Activated naive CD8-positive, alpha-beta T cell treated with anti-CD3 and anti-CD28 coated beads, Interleukin-2, amount 50 U/mL, for 24 hours (primary cell): ENCODE data around the gene PRXL2A.
"Not testable (repeated sequence)": the region's sequence is repeated elsewhere in the genome, so short reads cannot be mapped to it uniquely, and the experiment has no call there.

ENCODE experiments used
- ATAC-seq: fragments of 150-1000 bp; cut with Tn5 transposase; one replicate; pipeline ENCODE4 v1.10.0; 2021
- DNase-seq: peaks from one replicate; pipeline ENCODE4 v3.0.0; 2021
- H3K27ac Mint-ChIP-seq: one replicate; pipeline ENCODE4 v1.8.0; 2021; ENCODE audit warnings: mild to moderate bottlenecking, mixed read lengths
- H3K27me3 Mint-ChIP-seq: one replicate; pipeline ENCODE4 v1.8.0; 2021; ENCODE audit warnings: mixed read lengths
- H3K36me3 Mint-ChIP-seq: one replicate; pipeline ENCODE4 v1.8.0; 2021; ENCODE audit warnings: low read depth, mixed read lengths
- H3K4me1 Mint-ChIP-seq: one replicate; pipeline ENCODE4 v1.8.0; 2021; ENCODE audit warnings: mixed read lengths
- H3K4me3 Mint-ChIP-seq: one replicate; pipeline ENCODE4 v1.8.0; 2021; ENCODE audit warnings: mild to moderate bottlenecking, moderate library complexity, mixed read lengths
- H3K9me3 Mint-ChIP-seq: one replicate; pipeline ENCODE4 v1.8.0; 2021; ENCODE audit warnings: mixed read lengths

The PRXL2A gene

GRCh38 chr10:80468806-80469421, 60.6 kb downstream of the PRXL2A start:
- peak overlapping the region; percentile 81 for H3K4me3 Mint-ChIP-seq
- H3K36me3 Mint-ChIP-seq = peaks cover 18% of the 10 kb centered on the region
- DNase-seq (no peak), ATAC-seq (no peak)
- peak overlapping the region; percentile 85 for H3K27ac Mint-ChIP-seq
- H3K4me1 Mint-ChIP-seq = peaks cover 98% of the 10 kb centered on the region
- H3K27me3 Mint-ChIP-seq = no peaks in the 10 kb centered on the region
- no peaks in the 10 kb centered on the region for H3K9me3 Mint-ChIP-seq

GRCh38 chr10:80470266-80470665, 61.9 kb downstream of the PRXL2A start:
- ATAC-seq = no peak
- Mint-ChIP-seq H3K27ac (peak overlapping the region; percentile 39), H3K4me3 (no peak overlapping the region), H3K9me3 (no peaks in the 10 kb centered on the region), H3K4me1 (peaks cover 97% of the 10 kb centered on the region), H3K27me3 (no peaks in the 10 kb centered on the region), H3K36me3 (peaks cover 26% of the 10 kb centered on the region)
- DNase-seq = no peak

DNA sequence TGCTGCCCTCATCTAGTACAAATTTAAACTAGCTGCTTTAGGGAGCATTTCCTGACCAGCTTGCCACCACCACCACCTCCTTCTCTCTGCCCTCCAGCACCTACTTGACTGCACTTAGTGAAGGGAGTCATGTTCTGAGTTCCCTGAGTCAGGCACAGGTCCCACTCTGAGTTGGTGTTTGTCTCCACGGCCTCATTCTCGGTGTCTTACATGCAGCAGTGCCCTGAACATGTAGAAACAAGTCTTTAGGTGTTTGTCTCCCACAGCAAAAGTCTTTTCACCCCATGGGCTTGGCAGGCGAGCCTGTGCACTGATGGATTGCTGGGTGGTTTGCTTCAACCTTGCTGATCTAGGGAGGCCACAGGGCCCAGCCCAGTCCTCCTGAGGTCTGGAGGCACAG, 62.6 kb downstream of the PRXL2A start:
- H3K4me1 Mint-ChIP-seq = peaks cover 95% of the 10 kb centered on the region
- no peak for DNase-seq
- no peaks in the 10 kb centered on the region for H3K27me3 Mint-ChIP-seq
- ATAC-seq = no peak
- H3K4me3 Mint-ChIP-seq = peak overlapping the region; percentile 20
- H3K9me3 Mint-ChIP-seq = no peaks in the 10 kb centered on the region
- H3K27ac Mint-ChIP-seq = peak overlapping the region; percentile 95
- H3K36me3 Mint-ChIP-seq = peaks cover 29% of the 10 kb centered on the region

GRCh38 chr10:80471715-80472233, 63.4 kb downstream of the PRXL2A start:
- no peaks in the 10 kb centered on the region for H3K27me3 Mint-ChIP-seq
- ATAC-seq (peak; percentile 39), DNase-seq (no peak)
- no peaks in the 10 kb centered on the region for H3K9me3 Mint-ChIP-seq
- peak overlapping the region; percentile 95 for H3K27ac Mint-ChIP-seq
- peak overlapping the region; percentile 41 for H3K4me3 Mint-ChIP-seq
- H3K36me3 Mint-ChIP-seq = peaks cover 29% of the 10 kb centered on the region
- H3K4me1 Mint-ChIP-seq = peaks cover 93% of the 10 kb centered on the region

DNA sequence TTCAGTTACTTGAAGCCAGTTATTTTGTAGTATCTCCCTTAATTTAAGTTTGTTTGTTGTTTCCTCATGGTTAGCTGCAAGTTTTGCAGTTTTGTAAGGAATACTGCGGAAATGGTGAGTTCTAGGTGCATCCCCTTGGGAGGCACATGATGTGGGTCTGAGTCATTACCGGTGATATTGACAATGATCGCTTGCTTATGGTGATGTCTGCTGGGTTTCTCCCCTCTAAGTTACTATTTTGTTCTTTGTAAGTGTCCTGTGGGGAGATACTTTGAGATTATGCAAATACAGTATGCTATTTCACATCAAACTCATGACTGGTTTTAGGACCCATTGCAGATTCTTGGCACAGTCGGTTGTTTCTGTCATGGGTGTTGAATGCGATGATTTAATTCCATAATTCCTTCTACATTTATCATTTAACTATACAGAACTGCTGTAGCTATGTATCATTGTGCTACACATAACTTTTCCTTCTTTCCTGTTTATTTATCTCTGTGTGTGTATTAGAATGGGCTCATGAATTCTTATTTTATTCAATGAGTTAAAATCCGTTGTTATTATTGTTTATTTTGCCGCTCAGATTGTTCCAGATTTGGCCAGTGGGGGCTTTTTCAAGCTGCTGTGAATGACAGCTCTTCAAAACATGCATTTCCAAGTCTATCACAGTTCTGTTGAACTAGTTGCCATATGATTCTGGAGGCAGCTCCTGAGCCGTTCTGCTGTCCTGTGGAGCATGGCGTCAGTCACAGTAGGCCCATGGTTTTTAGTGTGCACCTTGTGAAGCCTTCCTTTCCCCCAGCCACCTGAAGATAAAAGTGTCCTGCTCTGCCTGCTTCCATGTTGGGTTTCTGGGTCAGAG, 64.1 kb downstream of the PRXL2A start:
- DNase-seq = no peak
- H3K4me1 Mint-ChIP-seq = peaks cover 93% of the 10 kb centered on the region
- H3K36me3 Mint-ChIP-seq = peaks cover 35% of the 10 kb centered on the region
- H3K27ac Mint-ChIP-seq = peak overlapping the region; percentile 95
- H3K9me3 Mint-ChIP-seq = no peaks in the 10 kb centered on the region
- peak; percentile 76 for ATAC-seq
- no peaks in the 10 kb centered on the region for H3K27me3 Mint-ChIP-seq
- peak overlapping the region; percentile 41 for H3K4me3 Mint-ChIP-seq

DNA sequence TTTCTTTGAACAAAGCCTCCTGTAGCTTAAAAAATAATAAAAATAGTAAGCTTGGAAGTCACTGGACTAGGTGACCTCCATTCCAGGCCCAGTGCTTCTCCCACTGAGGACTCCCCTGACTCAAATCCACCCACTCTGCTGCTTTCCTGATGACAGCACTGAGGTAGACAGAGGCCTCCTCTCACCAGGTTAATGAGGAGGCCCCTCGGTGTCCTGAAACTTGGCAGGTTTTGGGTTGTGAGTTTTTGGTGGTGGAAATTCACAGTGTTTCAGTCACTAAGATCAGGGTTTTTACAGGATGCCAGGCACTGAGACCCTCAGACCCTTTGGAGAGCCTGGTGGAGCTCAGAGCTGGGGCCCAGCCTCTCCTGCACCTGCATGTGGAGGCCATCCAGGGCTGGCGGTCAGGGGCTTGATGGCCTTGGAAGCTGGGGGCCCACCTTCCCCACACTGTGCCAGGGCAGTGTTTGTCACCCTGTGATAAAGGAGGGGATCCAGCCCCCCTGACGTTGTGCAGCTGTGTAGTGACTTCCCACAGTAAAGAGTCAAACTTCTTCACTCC, 64.8 kb downstream of the PRXL2A start:
- H3K36me3 Mint-ChIP-seq = peaks cover 42% of the 10 kb centered on the region
- no peaks in the 10 kb centered on the region for H3K27me3 Mint-ChIP-seq
- peak overlapping the region; percentile 41 for H3K4me3 Mint-ChIP-seq
- ATAC-seq = peak; percentile 10
- H3K27ac Mint-ChIP-seq = peak overlapping the region; percentile 95
- H3K4me1 Mint-ChIP-seq = peaks cover 93% of the 10 kb centered on the region
- DNase-seq = no peak
- H3K9me3 Mint-ChIP-seq = peaks cover 3% of the 10 kb centered on the region

GRCh38 chr10:80473692-80474596, 65.6 kb downstream of the PRXL2A start:
- Mint-ChIP-seq H3K36me3 (peaks cover 47% of the 10 kb centered on the region), H3K27ac (peak overlapping the region; percentile 95), H3K4me1 (peaks cover 93% of the 10 kb centered on the region), H3K27me3 (no peaks in the 10 kb centered on the region), H3K4me3 (peak overlapping the region; percentile 41), H3K9me3 (peaks cover 6% of the 10 kb centered on the region)
- no peak for DNase-seq
- no peak for ATAC-seq

DNA sequence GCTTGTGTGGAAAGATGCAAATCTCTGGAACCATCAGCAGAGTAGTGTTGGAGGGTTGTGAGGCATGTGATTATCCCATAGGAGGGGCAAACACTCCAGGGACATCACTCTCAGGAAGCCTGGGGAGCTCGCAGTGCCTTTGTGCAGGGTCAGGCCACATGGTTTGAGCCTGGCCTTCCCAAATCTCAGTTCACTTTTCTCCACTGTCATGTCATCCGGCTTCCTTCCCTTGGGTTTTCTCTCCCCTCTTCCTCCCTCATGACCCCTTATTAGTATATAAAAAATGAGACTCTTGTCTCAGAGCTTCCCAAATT, 66.2 kb downstream of the PRXL2A start:
- peaks cover 43% of the 10 kb centered on the region for H3K36me3 Mint-ChIP-seq
- DNase-seq = no peak
- peak overlapping the region; percentile 95 for H3K27ac Mint-ChIP-seq
- no peak for ATAC-seq
- peaks cover 88% of the 10 kb centered on the region for H3K4me1 Mint-ChIP-seq
- no peak overlapping the region for H3K4me3 Mint-ChIP-seq
- peaks cover 6% of the 10 kb centered on the region for H3K9me3 Mint-ChIP-seq
- no peaks in the 10 kb centered on the region for H3K27me3 Mint-ChIP-seq

- peaks cover 43% of the 10 kb centered on the region for H3K36me3 Mint-ChIP-seq
- no peaks in the 10 kb centered on the region for H3K27me3 Mint-ChIP-seq
Measured at GRCh38 chr10:80474941-80475340, 66.6 kb downstream of the PRXL2A start.

DNA sequence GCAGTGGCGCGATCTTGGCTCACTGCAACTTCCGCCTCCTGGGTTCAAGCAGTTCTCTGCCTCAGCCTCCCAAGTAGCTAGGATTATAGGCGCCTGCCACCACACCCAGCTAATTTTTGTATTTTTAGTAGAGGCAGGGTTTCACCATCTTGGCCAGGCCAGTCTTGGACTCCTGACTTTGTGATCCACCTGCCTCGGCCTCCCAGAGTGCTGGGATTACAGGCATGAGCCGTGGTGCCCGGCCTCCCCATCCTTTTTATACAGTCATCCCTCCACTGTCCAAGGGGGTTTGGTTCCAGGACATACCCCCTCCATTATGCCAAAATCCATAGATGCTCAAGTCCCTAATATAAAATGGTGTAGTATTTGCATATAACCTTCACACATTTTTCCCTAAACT, 67.3 kb downstream of the PRXL2A start:
- DNase-seq, ATAC-seq, H3K27me3 Mint-ChIP-seq, H3K9me3 Mint-ChIP-seq, H3K4me3 Mint-ChIP-seq: not testable (repeated sequence)
- peak overlapping the region; percentile 65 for H3K27ac Mint-ChIP-seq
- peaks cover 85% of the 10 kb centered on the region for H3K4me1 Mint-ChIP-seq
- peaks cover 46% of the 10 kb centered on the region for H3K36me3 Mint-ChIP-seq

More at GRCh38 chr10:80474941-80475340, 66.6 kb downstream of the PRXL2A start:
- DNase-seq = no peak
- peak overlapping the region; percentile 95 for H3K27ac Mint-ChIP-seq
- peaks cover 6% of the 10 kb centered on the region for H3K9me3 Mint-ChIP-seq
- H3K4me3 Mint-ChIP-seq = no peak overlapping the region
- ATAC-seq = no peak
- H3K4me1 Mint-ChIP-seq = peaks cover 85% of the 10 kb centered on the region

GRCh38 chr10:80476685-80477084, 68.3 kb downstream of the PRXL2A start:
- H3K36me3 Mint-ChIP-seq = peaks cover 46% of the 10 kb centered on the region
- no peak for ATAC-seq

GRCh38 chr10:80477813-80478212, 69.5 kb downstream of the PRXL2A start:
- Mint-ChIP-seq H3K9me3 (peaks cover 6% of the 10 kb centered on the region), H3K36me3 (peaks cover 50% of the 10 kb centered on the region), H3K27me3 (no peaks in the 10 kb centered on the region), H3K4me1 (peaks cover 82% of the 10 kb centered on the region), H3K4me3 (peak overlapping the region; percentile 19), H3K27ac (peak overlapping the region; percentile 86)
- ATAC-seq = peak; percentile 76
- DNase-seq = no peak

More at GRCh38 chr10:80476685-80477084, 68.3 kb downstream of the PRXL2A start:
- no peak for DNase-seq
- Mint-ChIP-seq H3K4me3 (peak overlapping the region; percentile 14), H3K27ac (peak overlapping the region; percentile 86), H3K27me3 (no peaks in the 10 kb centered on the region), H3K4me1 (peaks cover 83% of the 10 kb centered on the region), H3K9me3 (peaks cover 6% of the 10 kb centered on the region)

GRCh38 chr10:80480373-80480772, 72.0 kb downstream of the PRXL2A start:
- H3K9me3 Mint-ChIP-seq, H3K27me3 Mint-ChIP-seq, DNase-seq, H3K4me3 Mint-ChIP-seq, ATAC-seq, H3K27ac Mint-ChIP-seq: not testable (repeated sequence)
- peaks cover 83% of the 10 kb centered on the region for H3K4me1 Mint-ChIP-seq
- peaks cover 40% of the 10 kb centered on the region for H3K36me3 Mint-ChIP-seq

GRCh38 chr10:80480852-80481251, 72.5 kb downstream of the PRXL2A start:
- H3K4me1 Mint-ChIP-seq = peaks cover 84% of the 10 kb centered on the region
- no peak overlapping the region for H3K4me3 Mint-ChIP-seq
- H3K27ac Mint-ChIP-seq = peak overlapping the region; percentile 50
- H3K27me3 Mint-ChIP-seq = no peaks in the 10 kb centered on the region
- peaks cover 38% of the 10 kb centered on the region for H3K36me3 Mint-ChIP-seq
- DNase-seq (no peak), ATAC-seq (no peak)
- H3K9me3 Mint-ChIP-seq = peaks cover 6% of the 10 kb centered on the region
